Neuron (in vitro differentiated cells): ENCODE data around the gene ADH7.
"Not testable (repeated sequence)": the region's sequence is repeated elsewhere in the genome, so short reads cannot be mapped to it uniquely, and the experiment has no call there.

ENCODE experiments used
- H2AFZ ChIP-seq: one replicate; pipeline ENCODE4 v1.6.1; 2013; ENCODE audit warnings: low read depth, mild to moderate bottlenecking, inconsistent platforms, low read length, moderate library complexity
- H3K27me3 ChIP-seq: one replicate; pipeline ENCODE4 v1.6.1; 2013; ENCODE audit warnings: low read length; ENCODE audit not compliant: insufficient read depth
- H3K36me3 ChIP-seq: one replicate; pipeline ENCODE4 v1.6.1; 2013; ENCODE audit warnings: low read length; ENCODE audit not compliant: insufficient read depth
- H3K4me1 ChIP-seq: one replicate; pipeline ENCODE4 v1.6.1; 2013; ENCODE audit warnings: low read length; ENCODE audit not compliant: insufficient read depth
- H3K4me3 ChIP-seq: 2 replicates; pipeline ENCODE4 v1.5.1; 2013; ENCODE audit warnings: mild to moderate bottlenecking, low read length, moderate library complexity
- H3K9me3 ChIP-seq: one replicate; pipeline ENCODE4 v1.6.1; 2013; ENCODE audit warnings: low read length

ADH7 gene

GRCh38 chr4:99383833-99384392 is 51.2 kb downstream of the ADH7 start:
- Histone ChIP-seq H3K27me3 (no peaks in the 10 kb centered on the region), H3K36me3 (no peaks in the 10 kb centered on the region), H3K4me3 (no peak overlapping the region), H3K4me1 (no peaks in the 10 kb centered on the region), H3K9me3 (no peaks in the 10 kb centered on the region), H2AFZ (no peak overlapping the region)

- Histone ChIP-seq H2AFZ (no peak overlapping the region), H3K4me3 (no peak overlapping the region), H3K36me3 (no peaks in the 10 kb centered on the region), H3K27me3 (no peaks in the 10 kb centered on the region), H3K9me3 (no peaks in the 10 kb centered on the region), H3K4me1 (no peaks in the 10 kb centered on the region)
Observed at GRCh38 chr4:99383399-99383798, 51.7 kb downstream of the ADH7 start.

GRCh38 chr4:99382745-99383360 is 52.3 kb downstream of the ADH7 start:
- Histone ChIP-seq H3K4me3 (no peak overlapping the region), H3K9me3 (no peaks in the 10 kb centered on the region), H3K36me3 (no peaks in the 10 kb centered on the region), H3K27me3 (no peaks in the 10 kb centered on the region), H2AFZ (no peak overlapping the region), H3K4me1 (no peaks in the 10 kb centered on the region)

- no peak overlapping the region for H3K4me3 ChIP-seq
- H2AFZ ChIP-seq = no peak overlapping the region
- no peaks in the 10 kb centered on the region for H3K27me3 ChIP-seq
- no peaks in the 10 kb centered on the region for H3K4me1 ChIP-seq
- no peaks in the 10 kb centered on the region for H3K36me3 ChIP-seq
- H3K9me3 ChIP-seq = no peaks in the 10 kb centered on the region
Observed at GRCh38 chr4:99381588-99382175, 53.5 kb downstream of the ADH7 start.

- no peaks in the 10 kb centered on the region for H3K4me1 ChIP-seq
- H3K4me3 ChIP-seq = no peak overlapping the region
- no peak overlapping the region for H2AFZ ChIP-seq
- no peaks in the 10 kb centered on the region for H3K36me3 ChIP-seq
- H3K27me3 ChIP-seq = no peaks in the 10 kb centered on the region
- H3K9me3 ChIP-seq = no peaks in the 10 kb centered on the region
Observed at GRCh38 chr4:99379571-99379970, 55.6 kb downstream of the ADH7 start.

GRCh38 chr4:99378876-99379275 is 56.3 kb downstream of the ADH7 start:
- Histone ChIP-seq H3K4me1 (no peaks in the 10 kb centered on the region), H2AFZ (no peak overlapping the region), H3K9me3 (no peaks in the 10 kb centered on the region), H3K4me3 (no peak overlapping the region), H3K27me3 (no peaks in the 10 kb centered on the region), H3K36me3 (no peaks in the 10 kb centered on the region)

DNA sequence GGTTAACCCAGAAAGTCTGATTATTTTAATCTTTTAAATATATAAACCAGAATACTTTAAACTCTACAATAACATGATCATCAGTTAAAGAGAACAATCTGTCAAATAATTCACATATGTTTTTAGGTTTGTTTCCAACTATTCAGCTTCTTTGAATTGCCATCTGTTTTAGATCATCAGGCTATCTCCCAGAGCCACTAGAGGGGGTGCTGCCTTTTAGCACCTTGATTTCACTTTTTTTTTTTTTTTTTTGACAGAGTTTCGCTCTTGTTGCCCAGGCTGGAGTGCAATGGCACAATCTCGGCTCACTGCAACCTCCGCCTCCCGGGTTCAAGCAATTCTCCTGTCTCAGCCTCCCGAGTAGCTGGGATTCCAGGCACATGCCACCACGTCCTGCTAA is 57.8 kb downstream of the ADH7 start:
- H3K4me3 ChIP-seq, H3K4me1 ChIP-seq, H3K36me3 ChIP-seq, H3K9me3 ChIP-seq, H2AFZ ChIP-seq, H3K27me3 ChIP-seq: not testable (repeated sequence)

GRCh38 chr4:99372464-99372863 is 62.7 kb downstream of the ADH7 start:
- not testable (repeated sequence) for H3K4me3 ChIP-seq, H2AFZ ChIP-seq, H3K9me3 ChIP-seq, H3K36me3 ChIP-seq, H3K27me3 ChIP-seq, H3K4me1 ChIP-seq

DNA sequence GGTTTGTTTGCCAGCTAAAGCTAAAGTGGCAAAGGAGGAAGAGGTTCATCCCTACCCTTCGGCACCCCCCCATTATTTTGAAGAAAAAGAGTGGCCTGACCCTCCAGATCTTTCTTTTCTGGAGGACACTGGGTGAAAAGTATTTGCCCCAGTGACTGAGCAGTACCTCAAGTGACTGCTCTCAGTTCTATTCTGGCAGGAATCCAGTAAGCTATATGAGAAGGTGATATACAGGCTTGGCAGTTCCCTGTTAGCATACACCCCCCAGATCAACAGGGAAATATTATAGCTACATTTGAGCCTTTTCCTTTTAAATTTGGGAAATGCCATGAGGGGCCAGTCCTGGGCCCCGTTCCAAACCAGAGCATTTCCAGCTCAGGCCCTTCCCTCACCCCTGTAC is 67.3 kb downstream of the ADH7 start:
- not testable (repeated sequence) for H2AFZ ChIP-seq

DNA sequence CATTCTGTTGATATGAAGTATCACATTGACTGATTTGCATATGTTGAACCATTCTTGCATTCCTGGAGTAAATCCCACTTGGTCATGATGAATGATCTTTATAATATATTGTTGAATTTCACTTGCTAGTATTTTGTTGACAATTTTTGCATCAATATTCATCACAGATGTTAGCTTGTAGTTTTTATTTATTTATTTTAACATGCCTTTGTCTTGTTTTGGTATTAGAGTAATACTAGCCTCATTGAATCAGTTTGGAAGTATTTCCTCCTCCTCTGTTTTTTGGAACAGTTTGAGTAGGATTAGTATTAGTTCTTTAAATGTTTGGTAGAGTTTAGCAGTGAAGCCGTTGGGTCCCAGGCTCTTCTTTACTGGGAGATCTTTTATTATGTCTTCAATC is 68.7 kb downstream of the ADH7 start:
- H3K27me3 ChIP-seq = no peaks in the 10 kb centered on the region
- H3K9me3 ChIP-seq = no peaks in the 10 kb centered on the region
- H2AFZ ChIP-seq = no peak overlapping the region
- no peaks in the 10 kb centered on the region for H3K4me1 ChIP-seq
- no peak overlapping the region for H3K4me3 ChIP-seq
- H3K36me3 ChIP-seq = no peaks in the 10 kb centered on the region

More for the DNA sequence above, 67.3 kb downstream of the ADH7 start:
- not testable (repeated sequence) for H3K9me3 ChIP-seq, H3K27me3 ChIP-seq, H3K4me3 ChIP-seq, H3K4me1 ChIP-seq, H3K36me3 ChIP-seq

DNA sequence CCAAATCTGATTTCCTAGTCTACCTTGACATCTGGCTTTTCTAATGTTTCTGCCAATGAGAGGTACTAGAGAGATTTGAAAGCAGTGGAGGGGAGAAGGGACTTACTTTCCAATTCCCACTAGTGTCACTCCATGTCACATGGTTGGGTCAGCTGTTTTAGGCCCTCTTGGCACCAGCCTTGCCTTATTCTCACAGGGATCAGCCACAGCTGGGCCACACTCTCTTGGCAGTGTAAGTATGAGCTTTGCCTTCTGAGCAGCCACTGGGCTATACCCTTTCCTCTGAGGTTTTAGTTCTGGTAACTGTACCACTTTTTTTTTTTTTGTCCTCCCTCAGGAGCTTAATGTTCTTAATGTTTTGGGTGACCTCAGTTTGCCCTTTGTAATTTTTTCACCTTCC is 72.4 kb downstream of the ADH7 start:
- H3K9me3 ChIP-seq = no peaks in the 10 kb centered on the region

More for the DNA sequence above, 72.4 kb downstream of the ADH7 start:
- Histone ChIP-seq H3K4me1 (no peaks in the 10 kb centered on the region), H2AFZ (no peak overlapping the region), H3K36me3 (no peaks in the 10 kb centered on the region), H3K27me3 (no peaks in the 10 kb centered on the region), H3K4me3 (no peak overlapping the region)
